Epidermal melanocyte (primary cell): Measurements from ENCODE around the gene PPP6R3.

Experiments
- DNase-seq: peaks from one replicate; pipeline ENCODE4 v3.0.0; 2011; ENCODE audit warnings: low spot score; ENCODE audit not compliant: insufficient read length

Gene PPP6R3

DNA sequence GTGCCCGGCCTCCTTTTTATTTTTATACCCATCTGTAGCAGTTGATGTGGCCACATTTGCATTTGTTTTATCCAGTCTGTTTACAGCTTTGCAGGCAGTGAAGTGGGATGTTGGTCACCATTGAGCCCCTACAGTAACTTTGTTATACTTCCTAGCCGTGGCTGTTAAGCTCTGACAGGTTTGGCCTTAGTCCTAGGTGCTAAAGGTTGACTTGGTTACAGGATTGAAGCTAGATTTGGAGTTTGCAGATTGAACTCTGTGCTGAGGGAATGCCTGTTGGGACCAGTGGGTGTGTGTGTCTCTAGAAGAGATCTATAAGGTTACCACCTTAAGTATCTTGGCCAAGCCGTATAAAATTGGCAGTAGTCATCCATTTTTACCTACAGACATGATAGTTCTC lies 91.2 kb downstream of the PPP6R3 start:
- no peak for DNase-seq

DNA sequence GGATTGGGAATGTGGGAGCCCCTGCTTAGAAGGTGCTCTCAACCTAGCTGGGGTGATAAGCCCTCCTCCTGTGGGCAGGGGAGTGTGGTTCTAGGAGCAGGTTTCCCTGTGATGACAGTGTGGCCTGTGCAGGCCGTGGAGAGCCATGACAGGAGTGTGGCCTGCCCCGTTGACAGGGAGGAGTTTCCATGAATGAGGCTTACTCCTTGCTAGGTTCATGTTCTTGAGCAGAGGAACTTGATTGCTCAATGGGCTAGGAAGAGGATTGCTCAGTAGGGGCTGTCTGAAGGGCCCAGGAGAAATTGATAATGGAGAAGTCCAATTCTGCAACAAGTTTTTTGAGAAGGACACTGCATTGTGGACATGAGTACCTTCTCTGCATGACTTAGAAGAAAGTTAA lies 92.0 kb downstream of the PPP6R3 start:
- no peak for DNase-seq

DNA sequence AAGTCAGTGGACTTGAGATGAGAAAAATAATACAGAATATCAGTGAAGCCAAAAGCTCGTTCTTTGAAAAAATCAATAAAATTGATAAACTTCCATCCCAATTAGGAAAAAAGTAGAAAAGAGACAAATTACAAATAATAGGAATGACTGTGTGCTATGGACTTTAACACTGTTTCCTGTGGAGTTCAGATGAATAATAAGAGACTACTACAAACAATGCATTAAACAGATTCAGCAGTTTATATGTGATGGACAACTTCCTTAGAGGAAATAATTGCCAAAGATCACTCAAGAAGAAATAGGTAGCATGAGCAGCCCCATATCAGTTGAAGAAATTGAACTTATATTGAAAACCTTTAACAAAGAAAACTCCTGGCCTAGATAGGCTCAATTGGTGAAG lies 99.7 kb downstream of the PPP6R3 start:
- no peak for DNase-seq

DNA sequence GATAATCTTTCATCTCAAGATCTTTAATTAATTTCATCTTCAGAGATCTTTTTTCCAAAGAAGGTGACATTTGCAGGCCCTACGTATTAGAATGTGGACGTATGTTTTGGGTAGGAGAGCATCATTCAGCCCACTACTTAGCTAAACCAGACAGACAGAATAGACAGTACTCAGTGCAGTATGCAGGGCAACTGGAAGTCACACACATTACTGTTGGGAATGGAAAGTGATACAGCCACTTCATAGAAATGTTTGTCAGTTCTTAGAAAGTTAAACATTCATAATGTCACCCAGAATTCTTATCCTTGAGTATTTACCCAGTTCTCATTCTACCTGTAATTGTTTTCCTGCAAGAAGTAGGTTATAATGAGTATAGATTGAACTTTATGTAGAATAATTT lies 102.9 kb downstream of the PPP6R3 start:
- no peak for DNase-seq

DNA sequence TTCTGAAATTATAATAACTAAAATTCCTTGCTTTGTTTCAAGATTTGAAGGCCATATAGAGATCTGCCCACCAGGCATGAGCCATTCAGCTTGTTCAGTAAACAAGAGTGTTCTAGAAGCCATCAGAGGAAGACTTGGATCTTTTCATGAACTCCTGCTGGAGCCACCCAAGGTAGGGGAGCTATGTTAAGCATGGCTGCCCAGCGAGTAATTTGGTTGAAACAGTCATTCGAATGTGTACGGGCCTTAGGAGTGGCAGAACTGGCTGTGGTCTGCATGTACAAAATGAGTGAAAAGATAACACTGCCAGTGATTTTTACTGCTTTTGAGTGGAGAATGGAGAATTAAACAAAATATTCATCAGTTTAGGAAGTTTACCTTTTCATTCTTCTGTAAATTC lies 103.7 kb downstream of the PPP6R3 start:
- DNase-seq, result no peak

DNA sequence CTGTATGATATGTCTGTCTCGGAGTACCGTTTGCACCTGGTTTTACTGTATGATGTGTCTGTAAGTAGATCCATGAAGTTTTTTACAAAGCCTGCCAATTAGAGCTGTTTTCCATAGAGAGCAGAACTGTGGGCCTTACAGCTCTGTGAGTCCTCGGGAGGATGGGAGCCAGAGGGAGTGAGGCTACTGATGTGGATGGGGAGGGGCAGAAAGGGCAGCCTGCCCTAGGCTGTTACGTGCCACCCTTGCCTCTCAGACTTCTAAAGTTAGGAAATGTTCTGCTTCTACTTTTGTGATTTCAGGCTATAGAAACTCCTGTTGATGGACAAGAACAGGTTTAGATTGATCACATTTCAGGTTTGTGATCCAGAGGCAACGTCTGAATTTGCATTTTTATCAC lies 105.2 kb downstream of the PPP6R3 start:
- no peak for DNase-seq

DNA sequence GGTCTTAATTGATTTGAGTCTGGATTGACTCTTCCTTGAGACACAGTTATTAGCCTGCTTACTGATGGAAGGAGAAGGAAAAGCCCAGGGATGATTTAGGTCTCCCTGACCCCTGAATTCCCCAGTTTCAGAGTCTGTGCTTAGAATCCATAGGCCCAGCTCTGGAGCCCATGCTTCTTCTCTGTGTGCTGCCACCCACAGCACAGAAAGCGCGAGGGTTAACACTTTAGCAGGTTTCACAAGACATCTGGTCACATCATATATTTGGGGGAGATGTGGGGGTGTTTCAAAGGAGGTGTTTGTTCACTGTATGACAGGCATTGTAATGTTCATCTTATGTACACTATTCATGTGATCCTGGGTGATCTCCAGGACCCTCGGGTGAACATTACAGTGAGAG lies 107.0 kb downstream of the PPP6R3 start:
- DNase-seq, result no peak

DNA sequence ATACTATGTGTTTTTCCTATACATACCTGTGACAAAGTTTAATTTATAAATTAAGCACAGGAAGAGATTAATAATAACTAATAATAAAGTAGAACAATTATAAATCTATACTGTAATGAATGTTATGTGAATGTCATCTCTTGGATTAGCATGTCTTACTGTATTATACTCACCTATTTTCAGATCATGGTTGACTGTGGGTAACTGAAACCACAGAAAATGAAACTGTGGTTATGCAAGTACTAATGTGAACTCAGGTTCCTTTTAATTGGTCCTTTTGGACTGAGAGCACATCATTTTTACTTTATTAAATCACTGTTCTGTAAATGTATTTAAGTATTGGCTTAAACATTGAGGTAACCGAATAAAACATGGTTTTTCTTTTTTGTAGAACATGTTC lies 108.8 kb downstream of the PPP6R3 start:
- DNase-seq, result no peak

DNA sequence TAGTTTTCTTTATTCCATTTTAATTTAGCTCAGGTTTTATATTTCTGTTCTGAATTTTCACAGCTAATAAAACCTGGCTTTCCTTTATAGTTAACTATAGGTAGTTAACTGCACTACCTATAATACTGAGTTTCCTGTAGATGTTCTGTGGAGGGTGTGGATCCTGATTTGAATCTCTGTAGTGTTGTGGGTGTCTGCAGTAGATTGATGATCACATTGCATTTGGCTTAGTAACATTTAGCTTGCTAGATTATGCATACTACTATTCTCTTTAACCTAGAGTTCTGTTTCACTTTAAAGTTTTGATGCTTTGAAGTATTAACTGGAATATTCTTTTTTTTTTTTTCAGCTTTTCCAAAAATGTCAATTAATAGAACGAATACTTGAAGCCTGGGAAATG lies 110.1 kb downstream of the PPP6R3 start:
- DNase-seq, result no peak

DNA sequence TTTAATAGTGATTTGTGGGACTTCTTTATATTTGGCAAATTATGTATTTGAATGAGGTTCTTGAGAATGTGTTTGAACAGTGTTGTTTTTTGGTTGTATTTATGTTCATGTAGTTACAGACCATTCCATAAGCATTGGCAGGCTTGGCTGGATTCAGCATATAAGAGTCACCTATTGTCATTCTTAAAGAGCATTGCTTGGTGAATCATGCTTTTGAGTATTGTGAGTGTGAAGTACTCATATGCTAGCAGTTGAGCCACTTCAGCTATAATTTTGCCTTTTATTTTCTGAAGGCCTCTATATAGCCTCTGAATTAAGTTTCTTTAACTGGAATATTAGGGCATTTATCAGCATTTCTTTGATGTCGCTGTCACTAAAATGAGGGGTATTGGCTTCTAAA lies 113.8 kb downstream of the PPP6R3 start:
- DNase-seq, result no peak

DNA sequence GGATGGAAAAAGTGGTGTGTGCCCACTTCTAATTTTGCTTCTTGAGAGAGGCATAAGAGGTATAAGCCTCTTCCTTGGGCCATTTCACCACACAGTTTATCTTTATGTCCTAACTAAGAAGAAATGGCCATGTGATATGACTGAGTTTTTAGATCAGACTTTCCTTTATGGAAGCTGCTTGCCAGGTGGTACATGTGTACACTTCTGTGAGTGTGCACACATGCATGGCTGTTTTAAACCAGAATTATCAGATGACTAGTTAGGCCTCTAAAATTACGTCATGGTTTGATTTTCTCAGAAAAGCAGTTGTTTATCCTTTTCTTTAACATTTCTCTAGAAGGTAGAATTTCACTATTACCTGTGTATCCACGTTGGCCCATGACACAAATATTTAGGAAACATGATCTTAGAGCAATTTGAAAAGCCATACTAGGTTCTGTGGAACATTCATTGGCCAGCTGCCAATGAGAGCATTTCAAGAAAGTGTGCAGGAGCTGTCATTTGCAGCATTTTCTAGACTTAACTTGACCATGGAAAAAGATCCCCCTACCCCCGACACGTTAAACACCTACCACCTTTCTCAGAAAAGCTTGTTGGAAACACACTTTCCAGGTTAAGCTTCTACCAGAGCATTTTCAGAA lies 114.6 kb downstream of the PPP6R3 start:
- DNase-seq, result no peak

DNA sequence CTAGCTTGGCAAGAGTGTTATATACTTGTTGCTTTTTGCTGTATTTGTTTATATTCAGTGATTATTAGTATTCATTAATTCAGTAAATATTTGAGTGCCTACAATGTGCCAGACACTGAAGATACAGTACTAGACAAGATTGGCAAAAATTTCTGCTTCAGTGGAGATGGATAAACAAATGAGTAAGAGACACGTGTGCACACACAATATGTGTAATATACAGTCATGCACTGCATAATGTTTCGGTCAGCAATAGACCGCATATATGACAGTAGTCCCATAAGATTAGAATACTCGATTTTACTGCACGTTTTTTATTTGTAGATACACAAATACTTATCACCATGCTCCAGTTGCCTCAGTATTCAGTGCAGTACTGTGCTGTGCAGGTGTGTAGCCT lies 118.9 kb downstream of the PPP6R3 start:
- no peak for DNase-seq

DNA sequence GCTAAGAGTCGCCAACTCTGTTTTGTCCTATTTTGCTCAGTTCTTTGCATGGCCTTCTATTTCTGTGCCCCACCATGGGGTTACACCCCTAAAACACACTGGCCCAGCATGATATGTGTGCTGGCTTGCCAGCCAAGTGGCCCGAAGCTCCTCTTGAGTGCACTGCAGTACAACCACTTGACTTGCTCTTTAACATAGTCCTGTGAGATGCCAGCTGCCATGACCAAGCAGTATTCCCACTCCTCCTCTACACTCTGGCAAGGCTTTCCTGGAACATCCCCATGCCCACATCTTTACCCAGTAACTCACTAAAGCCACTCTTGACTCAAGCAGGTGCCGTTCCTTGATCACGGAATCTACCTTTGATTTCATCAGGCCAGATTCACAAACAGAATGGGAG lies 120.9 kb downstream of the PPP6R3 start:
- no peak for DNase-seq

DNA sequence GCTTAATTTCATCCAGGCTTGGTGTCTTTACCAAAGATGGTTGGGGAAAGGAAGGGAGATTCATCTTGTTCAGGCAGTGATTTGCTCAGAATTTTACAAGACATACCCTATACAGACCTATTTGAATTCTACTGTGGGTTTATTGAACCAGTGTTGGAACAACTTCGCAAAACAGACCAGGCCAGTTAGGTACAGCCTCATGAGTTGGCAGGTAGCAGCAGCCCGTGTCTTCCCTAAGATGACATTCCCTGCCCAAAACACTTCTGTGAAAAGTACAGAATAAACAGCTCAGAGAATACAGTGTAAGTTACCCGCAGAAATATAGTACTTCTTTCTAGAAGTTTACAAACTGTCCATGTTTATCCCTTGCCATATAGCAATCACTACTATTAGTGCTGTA lies 121.3 kb downstream of the PPP6R3 start:
- DNase-seq, result no peak

DNA sequence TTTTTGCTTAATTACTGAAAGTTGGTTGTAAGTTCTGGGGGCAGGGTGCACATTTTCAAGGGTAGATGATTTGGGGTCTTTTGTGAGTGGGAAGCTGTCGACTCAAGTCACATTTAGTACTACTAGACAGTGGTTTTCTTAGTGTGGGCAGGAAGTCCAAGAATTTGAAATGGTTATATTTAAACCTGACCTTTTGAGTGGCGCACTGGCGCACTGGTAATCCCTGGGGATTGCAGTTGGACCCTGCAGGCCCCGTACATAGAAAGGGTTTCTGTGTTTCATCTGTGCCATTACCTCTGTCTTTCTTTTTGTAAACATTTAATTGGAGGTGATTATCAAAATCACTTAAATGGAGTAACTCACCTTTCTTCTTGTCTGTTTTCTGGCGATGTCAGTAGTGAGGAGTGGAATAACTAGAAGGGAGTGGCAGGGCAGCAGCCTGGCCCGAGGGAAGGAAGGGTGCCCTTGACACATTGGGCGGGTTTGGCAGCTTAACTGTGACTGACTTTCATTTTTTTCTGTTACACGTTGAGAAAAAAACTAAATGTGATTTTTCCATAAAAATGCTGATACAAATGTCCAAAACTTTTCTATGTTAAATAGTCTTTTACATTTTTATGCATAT lies 122.0 kb downstream of the PPP6R3 start:
- DNase-seq, result no peak

DNA sequence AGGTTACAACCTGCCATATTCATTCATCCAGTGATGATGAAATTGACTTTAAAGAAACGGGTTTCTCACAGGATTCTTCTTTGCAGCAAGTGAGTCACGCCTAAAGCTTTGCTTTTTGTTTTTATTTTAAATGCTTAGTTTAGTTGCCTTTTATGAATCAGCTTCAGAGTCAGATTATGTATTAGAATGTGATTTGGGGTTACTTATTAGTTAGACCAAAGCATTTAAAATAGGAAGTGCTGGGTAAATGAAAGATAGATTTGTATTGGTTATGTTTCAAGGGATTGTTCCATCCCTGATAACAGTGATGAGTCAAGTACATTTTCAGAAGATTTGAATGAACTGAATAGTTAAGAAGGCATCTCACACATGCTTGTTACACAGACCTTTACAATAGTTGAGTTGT lies 122.5 kb downstream of the PPP6R3 start:
- no peak for DNase-seq

DNA sequence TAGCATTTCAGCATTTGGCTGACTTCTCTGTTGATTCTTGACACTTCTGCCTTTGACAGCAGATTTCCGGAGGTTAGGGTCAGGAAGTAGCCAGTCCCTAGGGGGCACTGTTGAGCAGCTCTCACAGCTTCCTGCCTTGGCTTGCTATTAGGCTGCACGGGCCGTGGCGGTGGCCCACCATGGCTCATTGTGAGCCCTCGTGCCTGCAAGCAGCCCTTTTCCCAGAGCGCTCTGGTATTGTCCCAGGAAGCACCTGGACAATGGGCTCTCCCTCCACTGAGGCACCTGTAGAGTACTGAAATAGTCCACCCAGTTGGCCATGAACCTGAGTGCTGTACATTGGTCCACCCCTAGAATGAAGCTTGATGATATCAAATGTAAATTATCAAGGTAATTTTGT lies 123.5 kb downstream of the PPP6R3 start:
- DNase-seq, result no peak

DNA sequence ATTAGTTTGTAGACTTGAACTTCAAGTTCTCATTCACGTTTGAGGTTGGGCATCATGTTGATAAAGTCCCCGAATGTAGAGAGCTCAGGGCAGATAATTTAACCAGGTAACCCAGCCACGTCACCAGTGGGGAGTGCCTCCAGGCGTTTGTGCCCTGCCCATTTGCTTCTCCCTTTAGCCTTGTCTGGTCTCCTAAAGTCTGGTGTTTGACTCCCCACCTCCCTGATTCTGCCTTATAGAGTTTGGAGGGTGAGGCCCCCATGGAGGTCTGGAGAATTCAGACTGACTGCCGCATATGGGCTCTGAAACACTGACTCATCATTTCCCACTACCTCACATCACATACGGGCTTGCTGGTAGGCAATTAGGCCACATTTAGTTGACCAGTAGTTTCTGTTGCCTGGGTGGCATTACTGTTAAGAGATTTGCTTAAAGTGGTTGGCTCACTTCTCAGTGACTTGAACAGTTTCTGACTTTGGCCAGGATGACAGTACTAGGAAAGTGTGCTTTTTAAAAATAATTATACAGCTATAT lies 124.5 kb downstream of the PPP6R3 start:
- DNase-seq, result no peak

DNA sequence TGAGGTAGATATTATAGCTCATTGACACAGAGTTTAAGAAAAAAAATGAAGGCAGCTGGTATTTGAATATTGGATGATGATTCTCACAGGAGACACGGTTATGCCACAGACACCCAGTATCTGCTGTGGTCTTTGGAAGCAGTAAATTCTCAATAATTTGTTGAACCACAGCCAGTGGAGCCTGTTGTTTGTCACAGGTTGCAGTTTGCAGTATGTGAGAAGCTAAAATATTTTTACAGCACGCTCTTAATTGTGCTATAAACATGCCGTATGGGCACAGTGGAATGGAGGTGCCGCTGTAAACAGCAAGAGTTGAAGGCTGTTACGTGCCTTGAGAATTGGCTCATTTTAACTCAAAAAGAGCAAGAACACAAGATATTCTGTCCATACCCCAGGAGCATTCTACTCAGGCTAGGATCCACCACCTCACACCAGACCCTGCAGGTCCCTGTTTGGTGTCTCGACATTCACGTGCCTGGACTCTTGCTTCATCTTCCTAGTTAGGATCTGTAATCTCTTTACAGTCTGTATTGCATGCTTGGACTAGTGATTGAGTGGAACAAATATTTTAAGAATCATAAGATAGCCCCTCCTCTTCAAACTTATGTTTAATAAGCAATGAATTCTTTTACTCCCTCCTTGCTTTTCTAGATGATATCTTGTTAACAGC lies 129.1 kb downstream of the PPP6R3 start:
- no peak for DNase-seq

DNA sequence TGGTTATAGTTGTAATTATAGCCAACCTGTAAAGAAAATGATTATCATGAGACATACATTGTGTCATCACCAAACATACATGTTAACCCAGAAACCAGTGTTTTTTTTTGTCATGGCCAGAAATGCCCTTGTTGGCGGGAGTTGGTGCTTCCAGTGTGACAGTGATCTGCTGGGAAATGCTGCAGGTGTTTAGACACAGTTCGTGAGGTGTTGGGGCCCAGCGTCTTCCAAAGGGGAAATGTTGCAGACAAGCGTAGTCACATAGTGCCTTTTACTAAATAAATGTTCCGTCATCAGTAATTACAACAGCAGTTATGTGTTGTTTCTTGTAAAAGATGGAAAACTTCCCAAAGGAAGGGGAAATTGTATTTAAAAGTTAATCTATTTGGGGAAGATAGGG lies 131.2 kb downstream of the PPP6R3 start:
- DNase-seq, result no peak

DNA sequence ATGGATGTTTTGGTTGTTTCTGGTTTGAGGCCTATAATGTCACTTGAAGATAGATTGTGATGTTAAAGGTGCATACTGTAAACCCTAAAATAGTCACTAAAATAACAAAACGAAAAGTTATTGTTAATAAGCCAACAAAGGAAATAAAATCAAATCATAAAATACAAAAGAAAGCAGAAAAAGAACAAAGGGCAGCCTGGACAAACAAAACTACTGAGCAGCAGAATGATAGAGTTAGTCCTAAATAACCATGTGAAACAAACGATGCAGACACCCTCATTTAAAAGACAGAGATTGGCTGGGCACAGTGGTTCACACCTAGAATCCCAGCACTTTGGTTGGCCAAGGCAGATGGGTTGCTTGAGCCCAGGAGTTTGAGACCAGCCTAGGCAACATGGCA lies 132.9 kb downstream of the PPP6R3 start:
- no peak for DNase-seq

DNA sequence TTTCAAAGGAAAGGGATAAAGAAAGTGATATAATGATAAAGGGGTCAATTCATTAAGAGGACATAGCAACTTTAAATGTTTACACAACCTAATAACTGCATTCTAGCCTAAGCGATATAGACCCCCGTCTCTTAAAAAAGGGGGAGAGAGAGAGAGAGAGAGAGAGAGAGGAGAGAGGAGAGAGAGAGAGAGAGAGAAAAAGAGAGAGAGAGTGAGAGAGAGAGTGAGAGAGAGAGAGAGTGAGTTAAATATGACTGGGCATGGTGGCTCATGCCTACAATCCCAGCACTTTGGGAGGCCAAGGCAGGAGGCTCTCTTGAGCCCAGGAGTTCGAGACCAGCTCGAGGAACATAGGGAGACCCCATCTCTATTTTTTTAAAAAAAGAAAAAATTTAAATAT lies 133.6 kb downstream of the PPP6R3 start:
- no peak for DNase-seq

DNA sequence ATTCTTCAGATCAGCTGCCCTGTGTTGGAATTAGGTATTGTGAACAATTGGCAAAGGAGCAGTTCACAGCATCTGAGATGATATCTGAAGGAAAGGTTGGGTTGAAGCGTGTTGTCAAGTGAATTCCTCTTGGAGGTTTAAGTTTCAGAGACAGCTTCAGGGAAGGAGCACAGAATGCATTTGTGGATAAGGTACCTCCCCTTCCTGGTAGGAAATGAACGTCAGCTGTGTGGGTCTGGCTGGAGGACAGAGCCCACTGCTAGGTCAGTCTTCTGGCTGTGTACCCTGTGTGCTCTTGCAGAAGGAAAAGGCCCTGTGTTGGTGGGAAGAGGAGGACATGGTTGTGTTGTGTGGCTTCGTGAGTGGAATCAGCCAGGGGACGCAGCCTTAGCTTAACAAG lies 135.7 kb downstream of the PPP6R3 start:
- DNase-seq, result no peak
